ENCODE data around the gene MARCHF6.
"Not testable (repeated sequence)": the region's sequence is repeated elsewhere in the genome, so short reads cannot be mapped to it uniquely, and the experiment has no call there.

Gene MARCHF6, protein sequence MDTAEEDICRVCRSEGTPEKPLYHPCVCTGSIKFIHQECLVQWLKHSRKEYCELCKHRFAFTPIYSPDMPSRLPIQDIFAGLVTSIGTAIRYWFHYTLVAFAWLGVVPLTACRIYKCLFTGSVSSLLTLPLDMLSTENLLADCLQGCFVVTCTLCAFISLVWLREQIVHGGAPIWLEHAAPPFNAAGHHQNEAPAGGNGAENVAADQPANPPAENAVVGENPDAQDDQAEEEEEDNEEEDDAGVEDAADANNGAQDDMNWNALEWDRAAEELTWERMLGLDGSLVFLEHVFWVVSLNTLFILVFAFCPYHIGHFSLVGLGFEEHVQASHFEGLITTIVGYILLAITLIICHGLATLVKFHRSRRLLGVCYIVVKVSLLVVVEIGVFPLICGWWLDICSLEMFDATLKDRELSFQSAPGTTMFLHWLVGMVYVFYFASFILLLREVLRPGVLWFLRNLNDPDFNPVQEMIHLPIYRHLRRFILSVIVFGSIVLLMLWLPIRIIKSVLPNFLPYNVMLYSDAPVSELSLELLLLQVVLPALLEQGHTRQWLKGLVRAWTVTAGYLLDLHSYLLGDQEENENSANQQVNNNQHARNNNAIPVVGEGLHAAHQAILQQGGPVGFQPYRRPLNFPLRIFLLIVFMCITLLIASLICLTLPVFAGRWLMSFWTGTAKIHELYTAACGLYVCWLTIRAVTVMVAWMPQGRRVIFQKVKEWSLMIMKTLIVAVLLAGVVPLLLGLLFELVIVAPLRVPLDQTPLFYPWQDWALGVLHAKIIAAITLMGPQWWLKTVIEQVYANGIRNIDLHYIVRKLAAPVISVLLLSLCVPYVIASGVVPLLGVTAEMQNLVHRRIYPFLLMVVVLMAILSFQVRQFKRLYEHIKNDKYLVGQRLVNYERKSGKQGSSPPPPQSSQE

GRCh38 chr5:10353241-10354047, at the start of gene MARCHF6:
TSS of gene MARCHF6 (plus strand) at chr5:10353695. CDS start at chr5:10353899, 204 bp downstream.
- DNase-seq: peak; percentile 97

DNA sequence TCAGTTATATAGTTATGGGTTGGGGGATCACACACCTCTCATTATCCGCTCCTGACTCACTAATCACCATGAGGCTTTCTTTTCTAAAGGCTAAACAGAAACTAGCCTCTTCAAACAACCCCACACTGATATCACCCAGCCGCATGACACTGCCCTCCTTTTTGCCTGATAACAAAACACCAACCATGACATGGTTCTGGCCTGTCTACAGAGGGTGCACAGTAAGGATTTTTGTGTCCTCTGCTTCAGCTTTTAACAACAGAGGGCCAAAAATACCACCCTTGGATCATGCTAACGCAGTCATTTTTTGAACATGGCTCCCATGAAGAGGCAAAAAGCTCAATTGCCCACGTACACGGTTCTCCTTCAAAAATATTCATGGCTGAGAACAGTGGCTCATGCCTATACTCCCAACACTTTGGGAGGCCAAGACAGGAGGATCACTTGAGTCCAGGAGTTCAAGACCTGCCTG, 49.8 kb upstream of the MARCHF6 start:
- no peak for DNase-seq

- DNase-seq: no peak
Measured at GRCh38 chr5:10304932-10305331, 48.6 kb upstream of the MARCHF6 start.

DNA sequence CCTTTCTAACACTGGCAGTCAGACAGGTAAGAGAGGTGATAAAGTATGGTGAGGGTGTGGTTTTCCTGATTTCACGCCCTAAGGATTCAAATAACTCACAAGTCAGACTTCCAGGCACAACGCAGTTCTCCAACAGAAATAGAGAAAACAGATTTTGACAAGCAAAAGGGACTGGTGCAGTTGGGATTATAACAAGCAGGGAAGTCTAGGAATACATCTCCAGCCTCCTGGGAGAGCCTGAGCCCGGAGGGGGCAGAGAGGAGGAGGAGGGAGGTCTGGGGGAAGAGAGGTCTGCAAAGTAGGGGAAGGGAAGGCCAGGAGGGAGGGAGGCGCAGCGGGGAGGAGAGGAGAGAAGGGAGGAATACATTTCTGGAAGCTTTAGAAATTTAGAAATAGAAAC, 47.4 kb upstream of the MARCHF6 start:
- DNase-seq: no peak

GRCh38 chr5:10306806-10307205, 46.7 kb upstream of the MARCHF6 start:
- no peak for DNase-seq

- DNase-seq: peak; percentile 22
Measured at GRCh38 chr5:10307206-10308148, 46.0 kb upstream of the MARCHF6 start, which contains the start of gene CMBL. TSS of gene CMBL (minus strand) at chr5:10307902. CDS start at chr5:10290762, 17,140 bp downstream.

DNA sequence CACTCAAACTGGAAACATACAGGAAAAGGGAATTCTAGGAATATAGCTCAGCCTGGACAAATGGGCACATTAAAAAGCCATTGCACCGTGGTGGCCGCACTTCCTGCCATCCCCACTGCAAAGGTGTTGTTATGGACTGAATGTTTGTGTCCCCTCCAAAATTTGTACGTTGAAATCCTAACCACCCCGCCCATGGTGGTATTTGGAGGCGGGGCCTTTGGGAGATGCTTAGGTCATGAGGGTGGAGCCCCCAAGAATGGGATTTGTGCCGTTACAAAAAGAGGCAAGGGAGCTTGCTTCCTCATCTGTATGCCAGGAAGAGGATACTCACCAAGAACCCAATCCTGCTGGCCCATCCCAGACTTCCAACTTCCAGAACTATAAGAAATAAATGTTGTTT, 44.7 kb upstream of the MARCHF6 start:
- no peak for DNase-seq

DNA sequence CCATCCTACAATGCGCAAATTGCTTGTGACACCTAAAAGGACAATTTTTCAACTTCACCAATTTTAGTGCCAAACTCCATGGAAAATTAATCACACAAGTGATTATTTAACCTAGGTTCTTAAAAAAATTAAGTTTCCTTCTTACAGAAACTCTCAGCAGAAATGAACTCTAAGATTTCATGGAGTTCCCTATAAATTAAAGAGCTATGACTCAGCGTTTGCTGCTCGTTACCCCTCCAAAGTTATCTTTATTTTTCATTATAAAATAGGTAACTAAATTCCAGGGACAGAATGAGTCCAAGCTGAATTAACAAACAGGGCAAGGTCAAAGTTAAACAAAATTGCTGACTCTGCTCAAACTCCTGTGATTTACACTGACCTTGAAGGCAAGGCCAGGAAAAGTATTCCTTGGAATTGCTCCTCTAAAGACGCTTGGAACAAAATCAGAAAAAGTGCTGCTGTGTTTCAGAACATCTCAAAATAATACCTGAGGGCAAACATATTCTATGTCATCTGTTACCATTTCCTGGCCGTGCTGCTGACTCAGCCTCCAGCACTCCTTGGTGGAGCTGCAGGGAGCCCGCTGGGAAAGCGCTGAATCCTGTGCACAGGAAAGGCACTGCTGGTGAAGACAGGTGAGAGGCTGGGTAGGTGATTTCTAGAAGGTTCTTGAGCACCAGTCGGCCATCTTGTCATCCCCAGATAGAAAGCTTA, 43.3 kb upstream of the MARCHF6 start:
- DNase-seq: no peak

DNA sequence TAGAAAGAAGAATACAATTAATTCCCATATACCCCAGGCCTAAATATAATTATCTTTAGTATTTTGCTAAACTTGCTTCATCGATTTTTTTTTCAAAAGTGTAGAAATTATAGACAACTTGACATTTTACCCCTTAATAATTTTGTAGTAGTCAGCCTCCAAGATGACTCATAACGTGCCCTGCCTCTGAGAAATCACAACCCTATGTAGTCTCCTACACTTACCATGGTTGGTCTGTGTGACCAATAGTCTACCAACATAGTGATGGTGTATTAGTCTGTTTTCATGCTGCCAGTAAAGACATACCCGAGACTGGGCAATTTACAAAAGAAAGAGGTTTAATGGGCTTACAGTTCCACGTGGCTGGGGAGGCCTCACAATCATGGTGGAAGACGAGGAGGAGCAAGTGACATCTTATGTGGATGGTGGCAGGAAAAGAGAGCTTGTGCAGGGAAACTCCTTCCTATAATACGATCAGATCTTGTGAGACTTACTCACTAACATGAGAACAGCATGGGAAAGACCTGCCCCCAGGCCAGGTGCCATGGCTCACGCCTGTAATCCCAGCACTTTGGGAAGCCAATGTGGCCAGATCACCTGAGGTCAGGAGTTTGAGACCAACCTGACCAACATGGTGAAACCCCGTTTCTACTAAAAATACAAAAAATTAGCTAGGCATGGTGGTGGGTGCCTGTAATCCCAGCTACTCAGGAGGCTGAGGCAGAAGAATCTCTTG, 42.5 kb upstream of the MARCHF6 start:
- not testable (repeated sequence) for DNase-seq

- no peak for DNase-seq
Measured at GRCh38 chr5:10311595-10312425, 41.7 kb upstream of the MARCHF6 start.

- DNase-seq: no peak
Measured at GRCh38 chr5:10315201-10315600, 38.3 kb upstream of the MARCHF6 start.

GRCh38 chr5:10315824-10316509, 37.5 kb upstream of the MARCHF6 start:
- DNase-seq: no peak

DNA sequence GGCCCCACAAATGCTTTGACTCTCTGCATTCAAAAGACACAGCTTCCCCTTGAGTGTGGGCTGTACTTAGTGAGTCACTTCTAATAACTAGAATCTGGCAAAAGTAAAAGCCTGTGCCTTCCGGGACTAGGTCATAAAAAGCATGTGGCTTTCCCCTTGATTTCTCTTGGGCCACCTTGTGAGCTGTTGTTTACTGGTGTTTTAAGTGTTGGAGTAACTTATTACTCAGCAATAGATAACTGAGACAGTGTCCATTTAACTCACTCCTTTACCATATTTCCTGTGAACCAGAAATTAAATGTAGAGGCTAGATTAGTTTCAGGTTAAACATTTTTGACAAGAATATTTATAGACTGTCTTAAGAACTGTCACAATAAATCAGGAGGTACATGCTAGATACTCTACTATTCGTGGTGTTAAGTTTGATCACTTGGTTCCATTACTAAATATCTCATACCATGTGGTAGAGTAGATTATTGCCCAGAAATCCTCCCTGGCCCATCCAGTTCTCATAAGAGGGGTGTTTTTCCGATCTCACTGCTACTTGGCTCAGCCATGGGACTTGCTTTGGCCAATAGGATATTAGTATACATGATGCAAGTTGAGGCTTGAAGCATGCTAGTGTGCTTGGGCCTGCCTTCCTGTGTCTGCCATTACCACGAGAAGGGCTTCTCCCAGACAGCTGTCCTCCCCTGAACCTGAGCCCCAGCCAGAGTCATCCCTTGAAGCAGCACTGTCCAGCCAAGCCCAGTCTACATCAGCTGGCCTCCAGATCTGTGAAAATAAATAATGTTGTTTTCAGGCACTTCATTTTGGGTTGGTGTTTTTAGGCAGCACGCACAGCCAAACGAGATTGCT, 35.4 kb upstream of the MARCHF6 start:
- DNase-seq: no peak

DNA sequence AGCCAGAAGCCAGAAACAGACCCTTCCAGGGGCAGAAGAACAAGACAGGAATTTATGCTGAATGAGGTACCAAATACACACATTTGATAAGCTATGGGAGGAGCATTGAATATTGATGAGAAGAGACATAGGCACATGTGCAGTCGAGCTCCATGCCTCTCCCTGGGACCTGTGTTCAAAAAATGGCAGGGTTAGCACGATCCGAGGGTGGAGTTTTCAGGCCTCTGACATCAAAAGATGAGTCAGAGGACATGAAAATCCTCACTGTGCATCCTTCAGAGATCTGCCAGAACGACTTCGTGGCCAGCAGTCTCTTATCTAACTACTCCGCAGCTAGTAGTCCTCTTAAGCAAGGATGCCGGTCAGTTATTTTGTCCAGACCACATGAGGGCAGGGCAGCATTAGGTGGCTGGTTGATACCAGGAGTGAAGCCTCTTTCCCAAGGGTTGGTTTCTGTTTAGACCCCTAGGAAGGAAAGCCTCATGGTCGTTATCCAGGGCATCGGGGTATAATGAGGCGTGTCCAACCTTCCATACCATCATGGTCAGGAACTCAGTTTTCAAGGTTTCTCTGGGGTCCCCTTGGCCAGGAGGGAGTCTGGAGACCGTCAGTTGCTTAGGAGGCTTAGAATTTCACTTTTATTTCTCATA, 34.2 kb upstream of the MARCHF6 start:
- no peak for DNase-seq

- no peak for DNase-seq
Measured at GRCh38 chr5:10320793-10321192, 32.7 kb upstream of the MARCHF6 start.

DNA sequence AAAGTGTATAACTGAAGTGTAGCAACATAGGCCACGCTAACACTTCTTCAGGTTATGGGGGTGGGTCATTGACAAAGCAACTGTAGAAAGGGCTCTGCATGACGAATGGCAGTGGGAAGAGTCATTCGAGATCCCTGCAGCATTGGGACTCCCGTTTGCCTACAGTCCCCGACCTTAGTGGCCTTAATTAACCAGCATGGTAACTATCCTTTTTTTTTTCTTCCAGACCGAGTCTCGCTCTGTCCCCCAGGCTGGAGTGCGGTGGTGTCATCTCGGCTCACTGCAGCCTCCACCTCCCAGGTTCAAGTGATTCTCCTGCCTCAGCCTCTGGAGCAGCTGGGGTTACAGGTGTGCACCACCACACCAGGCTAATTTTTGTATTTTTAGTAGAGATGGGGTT, 31.6 kb upstream of the MARCHF6 start:
- DNase-seq: no peak
